SK-MEL-5 (cell line): ENCODE data around the gene UBE2QL1. TPM values are rescaled to one million over a fixed set of nuclear protein-coding genes. Genes with fewer than 3 reads are reported as not detected.

Experiments used
- DNase-seq: peaks from one replicate; pipeline ENCODE4 v3.0.0-alpha.2; 2016; ENCODE audit warnings: low read depth, low spot score
- in situ Hi-C: cut with HindIII; loops from 2 replicates; pipeline ENCODE4 v1.10.0; 2016; ENCODE audit warnings: low sequenced_read_pairs, high pct_unique_total_duplicates, low pct_unique_long_range_greater_than_20kb
- total RNA-seq: library from RNA; depleted of rRNA; stranded (reverse); fragments of >200 nt; shearing (Covaris generic); gene quantifications from 2 replicates; pipeline ENCODE4 v1.2.3, GENCODE V29; 2014

Gene UBE2QL1
- total RNA-seq, 1 experiment from 2014 or later, result 0.03 TPM

DNA sequence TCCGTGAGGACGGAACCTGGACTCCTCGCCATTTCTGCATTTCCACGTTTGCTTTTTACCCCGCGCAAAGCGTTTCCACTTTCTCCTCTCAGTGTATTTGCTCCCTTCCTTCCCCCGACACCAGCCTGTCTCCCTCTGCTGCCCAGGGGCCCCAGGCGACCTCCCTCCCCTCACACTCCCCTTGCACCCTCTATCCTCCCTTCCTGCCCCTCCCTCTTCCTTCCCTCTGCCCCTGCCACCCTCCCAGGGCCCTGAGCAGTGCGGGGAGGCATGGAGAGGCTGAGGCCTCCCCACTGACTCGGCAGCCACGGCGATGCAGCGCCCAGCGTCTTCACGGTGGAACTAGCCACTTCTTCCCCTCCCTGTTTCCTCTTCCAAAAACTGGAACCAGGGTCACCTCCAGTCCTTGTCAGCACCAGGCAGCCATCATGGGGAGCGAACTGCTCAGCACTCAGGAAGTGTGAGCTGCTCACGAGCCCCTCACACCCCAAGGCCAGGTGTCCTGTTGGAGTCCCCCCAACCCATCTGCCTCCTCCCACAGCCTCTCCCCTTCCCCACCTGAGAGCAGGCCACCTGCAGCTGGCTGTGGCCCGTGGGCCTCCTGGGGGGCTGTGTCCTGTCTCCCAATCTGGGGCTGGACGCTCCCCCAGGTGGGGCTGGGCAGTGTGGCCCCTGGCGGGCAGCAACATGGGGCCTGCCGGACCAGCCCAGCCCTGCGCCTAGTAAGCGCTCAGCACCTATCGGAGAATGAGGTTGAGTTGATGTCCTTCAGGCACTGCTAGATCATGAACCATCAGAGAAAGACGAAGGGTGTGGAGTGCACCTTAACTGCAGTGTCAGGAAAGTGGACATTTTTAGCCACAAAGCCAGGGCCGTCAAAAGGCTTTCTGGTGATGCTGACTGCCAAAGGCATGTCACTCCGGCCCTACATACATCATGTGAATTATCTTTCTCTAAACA is 17.5 kb downstream of the UBE2QL1 start:
- in situ Hi-C loops, result no loop called here
- no peak for DNase-seq

DNA sequence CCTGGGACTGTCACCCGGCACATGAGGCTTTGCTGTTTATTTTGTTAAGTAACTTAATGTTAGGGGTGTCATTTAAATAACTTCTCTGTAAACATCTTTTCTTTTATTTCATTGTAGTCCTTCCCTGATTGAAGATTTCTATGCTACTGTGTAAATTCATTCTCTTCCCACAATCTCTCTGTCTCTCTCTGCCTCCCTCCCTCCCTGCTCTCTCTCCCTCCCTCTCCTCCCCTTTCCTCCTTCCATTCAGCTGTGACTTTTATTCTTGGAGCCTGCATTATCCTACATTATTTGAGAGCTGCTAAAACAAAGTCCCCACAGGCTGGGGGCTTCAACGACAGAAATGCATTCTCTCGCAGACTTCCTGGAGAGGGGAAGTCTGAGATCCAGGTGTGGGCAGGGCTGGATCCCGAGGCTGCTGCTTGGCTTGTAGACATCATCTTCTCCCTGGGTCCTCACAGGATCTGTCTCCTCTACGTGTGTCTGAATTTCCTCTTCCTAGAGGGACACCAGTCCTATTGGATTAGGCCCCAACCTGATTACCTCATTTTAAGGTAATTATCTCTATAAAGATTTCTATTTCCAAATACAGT is 18.4 kb downstream of the UBE2QL1 start:
- DNase-seq, result no peak
- in situ Hi-C loops, result no loop called here

GRCh38 chr5:6467591-6467990 is 18.9 kb downstream of the UBE2QL1 start:
- in situ Hi-C loops, result no loop called here

DNA sequence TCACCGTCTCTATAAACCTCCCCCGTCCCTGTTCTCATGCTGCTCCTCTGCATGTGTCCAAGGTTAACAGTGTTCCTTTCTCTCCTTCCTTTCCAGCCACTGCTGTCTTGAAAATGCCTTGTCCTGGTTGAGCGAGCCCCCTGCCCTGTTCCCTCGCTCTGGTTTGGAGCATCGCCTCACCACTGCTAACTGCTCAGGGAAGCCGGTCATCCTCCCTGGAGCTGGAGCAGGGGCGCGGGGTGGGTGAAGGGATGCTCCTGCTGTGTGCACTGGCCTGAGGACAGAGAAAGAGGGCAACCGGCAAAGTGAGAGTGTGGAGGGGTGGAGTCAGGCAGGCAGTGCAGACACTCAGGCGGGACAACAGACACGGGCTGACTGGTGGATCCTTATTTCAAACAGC is 19.4 kb downstream of the UBE2QL1 start:
- in situ Hi-C loops, result no loop called here
- DNase-seq, result no peak

More at GRCh38 chr5:6467591-6467990, 18.9 kb downstream of the UBE2QL1 start:
- DNase-seq, result no peak

- DNase-seq, result no peak
- in situ Hi-C loops, result no loop called here
Observed at GRCh38 chr5:6468870-6469269, 20.2 kb downstream of the UBE2QL1 start.

DNA sequence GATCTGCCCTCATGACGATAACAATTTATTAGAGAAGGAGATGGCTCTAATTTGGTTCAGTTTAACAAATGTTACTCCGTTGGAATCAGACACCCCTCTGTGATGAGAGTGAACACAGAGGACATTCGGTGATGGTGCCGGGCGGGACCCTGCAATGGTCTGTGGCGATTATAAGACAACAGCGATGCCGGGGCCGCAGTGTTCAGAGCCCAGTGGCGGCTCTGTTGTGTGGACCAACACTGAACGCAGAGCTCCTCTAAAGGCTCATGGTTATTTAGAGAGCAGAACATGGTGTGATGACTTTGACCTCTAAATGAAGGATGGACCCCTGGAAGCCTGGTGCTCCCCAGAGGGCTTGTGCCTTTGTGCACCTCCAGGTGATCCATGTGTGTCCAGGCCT is 21.2 kb downstream of the UBE2QL1 start:
- in situ Hi-C loops, result no loop called here
- no peak for DNase-seq

- in situ Hi-C loops, result no loop called here
- DNase-seq, result no peak
Observed at GRCh38 chr5:6470672-6471071, 22.0 kb downstream of the UBE2QL1 start.

DNA sequence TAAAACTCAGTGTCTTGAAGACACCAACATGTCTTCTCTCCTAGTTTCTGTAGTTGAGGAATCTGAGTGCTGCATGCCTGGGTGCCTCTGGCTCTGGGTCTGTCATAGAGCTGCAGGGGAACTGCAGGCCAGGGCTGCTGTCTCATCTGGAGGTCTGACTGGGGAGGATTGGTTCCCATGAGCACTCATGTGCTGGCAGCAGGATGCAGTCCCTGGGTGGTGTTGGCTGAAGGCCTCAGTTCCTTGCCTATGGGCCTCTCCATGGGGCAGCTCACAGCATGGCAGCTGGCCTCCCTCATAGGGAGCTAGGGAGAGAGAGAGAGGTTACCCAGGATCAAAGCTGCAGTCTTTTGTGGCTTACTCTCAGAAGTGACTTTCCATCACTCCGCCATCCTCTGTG is 22.6 kb downstream of the UBE2QL1 start:
- no peak for DNase-seq
- in situ Hi-C loops, result no loop called here

DNA sequence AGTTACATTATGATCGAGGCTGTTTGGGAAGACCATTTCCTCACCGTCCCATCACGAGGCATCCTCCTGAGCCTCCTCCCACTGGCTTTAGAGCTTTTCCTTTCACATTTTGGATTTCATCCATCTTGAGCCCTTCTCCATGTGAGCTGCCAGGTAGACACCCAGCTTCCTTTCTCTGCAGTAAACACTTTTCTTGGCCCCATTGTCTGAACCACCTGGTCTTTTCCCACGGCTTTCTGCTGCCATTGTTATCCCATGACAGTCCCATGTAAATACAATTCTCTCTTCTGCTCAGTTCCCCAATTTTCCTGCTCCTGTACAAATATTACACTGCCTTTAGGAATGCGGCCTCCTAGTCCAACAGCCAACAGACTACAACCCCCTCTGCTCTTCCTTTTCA is 24.1 kb downstream of the UBE2QL1 start:
- in situ Hi-C loops, result no loop called here
- no peak for DNase-seq

DNA sequence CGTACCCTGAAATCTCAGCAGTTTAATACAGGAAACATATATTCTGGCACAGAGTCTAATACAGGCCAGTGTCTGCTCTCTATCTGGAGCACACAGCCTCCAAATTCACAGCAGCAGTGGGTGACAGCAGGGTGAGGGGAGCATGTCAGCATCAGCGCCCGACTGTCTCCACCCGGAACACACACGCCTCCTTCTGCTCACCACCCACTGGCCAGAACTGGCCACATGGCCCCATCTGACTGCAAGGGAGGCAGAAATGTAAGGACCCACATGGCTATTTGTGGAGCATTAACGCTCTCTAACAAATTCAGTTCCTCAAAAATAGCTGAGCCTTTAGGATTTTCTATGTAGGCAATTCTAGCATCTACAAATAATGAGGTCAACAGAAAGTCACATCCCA is 24.6 kb downstream of the UBE2QL1 start:
- in situ Hi-C loops, result no loop called here
- DNase-seq, result no peak

DNA sequence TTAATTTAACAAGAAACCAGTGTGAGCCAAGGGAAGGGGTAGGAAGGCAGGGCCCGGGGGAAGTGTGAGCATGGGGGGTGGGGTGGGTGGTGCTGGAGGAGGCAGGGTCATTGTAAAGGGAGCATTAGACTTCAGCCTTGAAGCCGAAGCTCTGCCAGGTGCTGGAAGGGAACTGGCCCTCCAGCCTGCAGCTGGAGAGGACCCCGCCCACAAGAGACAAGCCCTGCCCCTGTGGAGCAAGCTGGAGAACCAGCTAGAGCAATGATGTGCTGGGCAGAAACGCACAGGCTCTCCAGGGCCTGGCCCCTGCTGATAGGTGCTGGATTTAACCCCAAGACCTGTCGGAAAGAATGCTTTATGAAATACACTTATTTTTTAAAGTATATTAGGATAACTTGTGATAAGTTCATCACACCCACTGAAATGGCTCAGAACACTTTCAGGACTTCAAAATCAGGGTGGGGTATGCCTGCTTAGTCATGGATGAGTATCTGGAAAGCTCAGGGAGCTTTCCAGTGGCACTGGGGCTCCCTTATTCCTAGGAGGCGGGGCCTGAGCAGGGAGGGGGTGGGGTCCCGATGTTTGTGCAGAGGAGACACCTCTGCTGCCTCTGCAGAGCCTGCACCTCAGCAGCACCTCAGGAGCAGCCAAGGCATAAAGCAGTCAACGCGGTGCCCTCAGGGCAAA is 27.1 kb downstream of the UBE2QL1 start:
- DNase-seq, result peak; percentile 25
- in situ Hi-C loops, result no loop called here

DNA sequence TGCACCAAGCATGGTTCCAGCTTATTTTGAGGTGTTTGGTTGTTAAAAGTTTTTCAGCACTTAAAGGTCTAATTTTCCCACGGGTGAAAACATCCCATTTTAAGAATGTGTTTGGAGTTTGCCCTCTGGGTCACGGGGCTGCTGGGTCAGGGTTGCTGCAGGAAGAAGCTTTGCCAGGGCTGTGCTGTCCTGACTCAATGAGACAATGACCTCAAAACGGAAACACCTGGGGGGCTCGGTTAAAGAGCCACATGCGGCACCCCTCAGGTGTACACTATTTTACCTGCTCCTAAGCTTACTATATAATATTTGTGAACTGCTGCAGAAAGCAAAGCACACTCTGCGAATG is 27.6 kb downstream of the UBE2QL1 start:
- DNase-seq, result no peak
- in situ Hi-C loops, result no loop called here

GRCh38 chr5:6478793-6479192 is 30.1 kb downstream of the UBE2QL1 start:
- no peak for DNase-seq
- in situ Hi-C loops, result no loop called here

DNA sequence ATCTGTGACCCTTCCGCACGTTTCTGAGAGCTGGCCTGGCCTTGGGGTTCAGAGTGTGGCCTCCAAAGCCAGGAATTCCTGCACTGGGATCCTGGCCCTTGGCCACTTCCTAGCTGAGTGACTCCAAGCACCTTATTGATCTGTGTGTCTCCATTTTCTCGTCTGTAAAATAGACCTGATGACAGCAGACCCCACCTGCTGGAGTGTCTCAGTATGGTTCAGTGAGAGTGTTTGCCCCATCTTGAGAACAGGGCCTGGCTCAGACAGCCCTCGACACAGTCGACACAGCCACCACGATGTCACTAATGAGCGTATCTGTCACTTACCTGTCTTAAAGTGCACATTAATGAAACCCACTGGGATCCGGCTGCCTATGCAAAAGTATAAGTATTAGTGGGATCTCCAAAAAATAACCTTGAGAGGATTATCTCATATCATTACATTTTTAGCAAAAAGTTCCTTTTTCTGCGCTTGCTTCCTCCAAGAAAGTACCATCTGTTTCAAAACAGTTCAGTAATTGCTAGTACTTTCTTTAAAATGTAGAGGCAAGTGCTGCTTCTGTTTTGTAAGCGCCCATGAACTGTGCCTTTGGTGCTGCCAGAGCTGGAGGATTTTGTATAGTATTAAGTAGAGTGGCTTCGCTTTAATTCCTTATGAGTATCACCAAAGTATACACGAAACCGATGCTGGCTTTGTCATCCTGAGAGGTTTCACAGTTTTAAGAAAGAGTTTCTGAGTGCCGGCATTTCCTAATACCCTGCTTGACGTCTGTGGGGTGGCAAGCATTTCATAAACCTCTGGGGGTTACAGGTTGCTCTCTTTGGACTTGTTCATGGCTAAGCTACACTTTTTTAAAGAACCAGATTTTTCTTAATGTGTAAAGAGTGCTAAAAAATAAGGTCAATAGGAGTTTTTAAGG is 31.7 kb downstream of the UBE2QL1 start:
- DNase-seq, result peak; percentile 37
- in situ Hi-C loops, result no loop called here

GRCh38 chr5:6482735-6483134 is 34.1 kb downstream of the UBE2QL1 start:
- in situ Hi-C loops, result no loop called here
- DNase-seq, result no peak

- in situ Hi-C loops, result no loop called here
Observed at GRCh38 chr5:6483880-6484382, 35.3 kb downstream of the UBE2QL1 start.

GRCh38 chr5:6484446-6484845 is 35.8 kb downstream of the UBE2QL1 start:
- DNase-seq, result no peak
- in situ Hi-C loops, result no loop called here

More at GRCh38 chr5:6483880-6484382, 35.3 kb downstream of the UBE2QL1 start:
- no peak for DNase-seq
